Measurements from ENCODE around the gene SERINC5.

The SERINC5 gene

DNA sequence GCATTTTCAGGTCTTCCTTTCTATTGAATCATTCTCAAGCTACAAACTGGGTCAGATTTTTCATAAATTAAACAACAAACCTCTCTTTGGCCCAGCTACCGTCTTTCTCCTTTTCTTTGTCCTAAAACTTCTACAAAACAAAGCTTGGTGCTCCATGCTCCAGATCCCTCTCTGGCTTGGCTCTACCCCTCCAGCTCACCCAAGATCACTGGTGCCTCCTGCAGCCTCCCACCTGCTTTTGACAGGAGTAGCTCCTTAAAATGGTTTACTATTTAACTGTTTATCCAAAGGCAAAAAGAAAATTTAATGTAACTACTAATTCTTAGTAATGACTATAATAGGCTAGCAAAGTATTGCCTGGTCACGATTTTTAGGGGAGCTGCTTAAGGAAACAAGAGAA is 10.7 kb upstream of the SERINC5 start:
- no peaks in the 10 kb centered on the region for H3K9me3 ChIP-seq (ENCODE audit: severe bottlenecking)
- no peaks in the 10 kb centered on the region for H3K36me3 ChIP-seq
- H3K4me3 ChIP-seq (ENCODE audit: low read depth, low read length): no peak overlapping the region
- no peak for DNase-seq
- no peaks in the 10 kb centered on the region for H3K27me3 ChIP-seq (ENCODE audit: insufficient read depth, low read depth, severe bottlenecking)
- no peak overlapping the region for H3K27ac ChIP-seq
- TF ChIP-seq, protein P1, sequence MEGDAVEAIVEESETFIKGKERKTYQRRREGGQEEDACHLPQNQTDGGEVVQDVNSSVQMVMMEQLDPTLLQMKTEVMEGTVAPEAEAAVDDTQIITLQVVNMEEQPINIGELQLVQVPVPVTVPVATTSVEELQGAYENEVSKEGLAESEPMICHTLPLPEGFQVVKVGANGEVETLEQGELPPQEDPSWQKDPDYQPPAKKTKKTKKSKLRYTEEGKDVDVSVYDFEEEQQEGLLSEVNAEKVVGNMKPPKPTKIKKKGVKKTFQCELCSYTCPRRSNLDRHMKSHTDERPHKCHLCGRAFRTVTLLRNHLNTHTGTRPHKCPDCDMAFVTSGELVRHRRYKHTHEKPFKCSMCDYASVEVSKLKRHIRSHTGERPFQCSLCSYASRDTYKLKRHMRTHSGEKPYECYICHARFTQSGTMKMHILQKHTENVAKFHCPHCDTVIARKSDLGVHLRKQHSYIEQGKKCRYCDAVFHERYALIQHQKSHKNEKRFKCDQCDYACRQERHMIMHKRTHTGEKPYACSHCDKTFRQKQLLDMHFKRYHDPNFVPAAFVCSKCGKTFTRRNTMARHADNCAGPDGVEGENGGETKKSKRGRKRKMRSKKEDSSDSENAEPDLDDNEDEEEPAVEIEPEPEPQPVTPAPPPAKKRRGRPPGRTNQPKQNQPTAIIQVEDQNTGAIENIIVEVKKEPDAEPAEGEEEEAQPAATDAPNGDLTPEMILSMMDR (IDR thresholded peaks at IDR 0.05; ENCODE audit: low read depth, low read length): no peak

DNA sequence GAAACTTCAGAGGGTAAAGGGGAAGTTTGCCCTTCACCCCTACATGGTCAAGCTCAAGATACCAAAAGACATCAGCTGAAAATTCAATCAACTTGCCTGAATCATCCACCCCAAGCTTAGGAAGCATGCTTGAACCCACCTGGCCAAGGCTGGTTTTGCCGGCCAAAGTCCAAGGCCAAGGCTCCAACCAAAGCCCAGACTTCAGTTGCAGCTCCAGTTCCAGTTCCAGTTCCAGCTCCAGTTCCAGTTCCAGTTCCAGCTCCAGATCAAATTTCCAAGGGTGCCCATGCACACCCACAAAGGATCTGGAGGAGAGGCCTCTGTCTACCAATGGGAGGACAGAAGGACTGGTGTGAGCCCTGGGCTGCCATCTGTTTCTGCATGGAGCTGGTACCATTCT is 4.6 kb upstream of the SERINC5 start:
- H3K4me3 ChIP-seq (ENCODE audit: low read depth, low read length): no peak overlapping the region
- peaks cover 4% of the 10 kb centered on the region for H3K9me3 ChIP-seq (ENCODE audit: severe bottlenecking)
- TF ChIP-seq, protein P1 (IDR thresholded peaks at IDR 0.05; ENCODE audit: low read depth, low read length): no peak
- no peak overlapping the region for H3K27ac ChIP-seq
- no peaks in the 10 kb centered on the region for H3K27me3 ChIP-seq (ENCODE audit: insufficient read depth, low read depth, severe bottlenecking)
- H3K36me3 ChIP-seq: no peaks in the 10 kb centered on the region
- DNase-seq: no peak

DNA sequence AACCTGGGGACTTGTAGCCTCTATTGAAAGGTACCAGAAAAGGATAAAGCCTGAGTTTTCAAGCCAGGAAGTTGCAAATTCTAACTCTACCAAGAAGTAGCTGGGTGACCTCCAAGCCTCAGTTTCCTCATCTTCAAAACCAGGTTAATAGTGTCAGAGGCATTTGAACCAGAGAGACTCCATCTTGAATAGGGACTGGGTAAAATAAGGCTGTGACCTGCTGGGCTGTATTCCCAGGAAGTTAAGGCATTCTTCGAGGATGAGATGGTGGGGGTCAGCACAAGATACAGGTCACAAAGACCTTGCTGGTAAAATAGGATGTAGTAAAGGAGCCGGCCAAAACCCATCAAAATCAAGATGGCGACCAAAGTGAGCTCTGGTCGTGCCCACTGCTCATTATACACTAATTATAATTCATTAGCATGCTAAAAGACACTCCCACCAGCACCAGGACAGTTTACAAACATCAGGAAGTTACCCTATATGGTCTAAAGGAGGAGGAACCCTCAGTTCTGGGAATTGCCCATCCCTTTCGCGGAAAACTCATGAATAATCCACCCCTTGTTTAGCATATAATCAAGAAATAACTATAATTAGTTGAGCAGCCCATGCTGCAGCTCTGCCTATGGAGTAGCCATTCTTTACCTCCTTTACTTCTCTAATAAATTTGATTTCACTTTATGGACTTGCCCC is 3.8 kb upstream of the SERINC5 start:
- no peak overlapping the region for H3K27ac ChIP-seq
- no peak overlapping the region for H3K4me3 ChIP-seq (ENCODE audit: low read depth, low read length)
- H3K36me3 ChIP-seq: no peaks in the 10 kb centered on the region
- no peaks in the 10 kb centered on the region for H3K27me3 ChIP-seq (ENCODE audit: insufficient read depth, low read depth, severe bottlenecking)
- TF ChIP-seq, protein P1 (IDR thresholded peaks at IDR 0.05; ENCODE audit: low read depth, low read length): no peak
- no peak for DNase-seq
- H3K9me3 ChIP-seq (ENCODE audit: severe bottlenecking): peaks cover 4% of the 10 kb centered on the region

DNA sequence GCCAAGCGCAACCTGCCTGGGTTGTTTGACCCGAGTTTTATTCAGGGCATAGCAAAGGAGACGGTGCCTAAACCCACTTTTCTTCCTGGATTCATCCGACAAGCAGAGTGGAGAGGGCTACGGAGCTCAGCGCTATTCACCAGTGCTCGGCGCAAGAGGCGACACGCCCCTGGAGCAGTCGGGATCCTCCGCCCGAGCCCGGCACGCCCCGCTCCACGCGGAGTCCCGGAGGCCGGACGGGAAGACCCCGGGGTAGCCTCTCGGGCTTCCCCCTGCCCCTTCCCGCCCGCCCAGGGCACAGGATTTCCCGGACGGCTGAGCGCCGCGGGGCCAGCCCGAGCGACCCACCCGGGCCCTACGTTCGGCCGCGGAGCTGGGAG is 427 bp downstream of the SERINC5 start:
- DNase-seq: peak; percentile 44
- Histone ChIP-seq H3K27ac (no peak overlapping the region), H3K4me3 (ENCODE audit: low read depth, low read length) (peak overlapping the region; percentile 45), H3K36me3 (no peaks in the 10 kb centered on the region), H3K9me3 (ENCODE audit: severe bottlenecking) (peaks cover 4% of the 10 kb centered on the region), H3K27me3 (ENCODE audit: insufficient read depth, low read depth, severe bottlenecking) (no peaks in the 10 kb centered on the region)
- TF ChIP-seq, protein P1 (IDR thresholded peaks at IDR 0.05; ENCODE audit: low read depth, low read length): no peak

DNA sequence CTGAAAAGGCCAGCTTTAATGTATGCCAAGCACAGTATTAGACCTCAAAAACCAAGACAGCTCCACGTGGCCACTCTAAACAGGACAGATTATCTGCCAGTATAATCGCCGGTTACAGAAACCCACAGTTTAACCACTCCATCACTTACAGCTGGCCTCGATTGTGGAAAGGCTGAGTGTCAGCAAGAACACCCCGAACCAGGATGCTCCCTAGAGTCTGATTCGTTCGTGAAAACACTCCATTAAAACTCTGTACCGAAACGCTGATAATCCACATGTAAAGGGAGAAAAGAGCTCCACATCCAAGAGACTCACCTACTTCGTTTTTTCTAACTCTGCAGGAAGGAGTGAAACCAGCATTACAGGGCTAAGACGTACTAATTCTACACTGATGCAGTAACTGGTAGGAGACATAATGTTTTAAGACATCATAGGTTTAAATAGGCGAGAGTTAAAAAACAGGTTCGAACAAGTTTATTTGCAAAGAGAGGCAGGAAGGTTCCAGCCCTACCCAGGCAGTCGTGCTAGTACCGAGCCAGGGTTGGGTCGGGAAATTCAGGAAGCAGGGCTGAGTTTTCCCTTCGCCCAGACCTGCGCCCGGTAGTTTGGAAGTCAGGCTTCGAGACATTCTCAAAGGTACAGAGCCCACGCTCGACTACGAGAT is 949 bp downstream of the SERINC5 start:
- Histone ChIP-seq H3K9me3 (ENCODE audit: severe bottlenecking) (peaks cover 4% of the 10 kb centered on the region), H3K27ac (no peak overlapping the region), H3K27me3 (ENCODE audit: insufficient read depth, low read depth, severe bottlenecking) (no peaks in the 10 kb centered on the region), H3K4me3 (ENCODE audit: low read depth, low read length) (peak overlapping the region; percentile 45), H3K36me3 (no peaks in the 10 kb centered on the region)
- DNase-seq: peak; percentile 7
- TF ChIP-seq, protein P1 (IDR thresholded peaks at IDR 0.05; ENCODE audit: low read depth, low read length): no peak
